Activated naive CD8-positive, alpha-beta T cell treated with anti-CD3 and anti-CD28 coated beads, Interleukin-2, amount 10 ng/mL, durations not matched to agents 7 days and 5 days (primary cell): ENCODE measurements around the gene NDUFC2. TPM values are rescaled to one million over a fixed set of nuclear protein-coding genes. Genes with fewer than 3 reads are reported as not detected.
"Not testable (repeated sequence)": the region's sequence is repeated elsewhere in the genome, so short reads cannot be mapped to it uniquely, and the experiment has no call there.

Experiments used
- ATAC-seq: fragments of 150-1000 bp; cut with Tn5 transposase; one replicate; pipeline ENCODE4 v1.10.0; 2021; ENCODE audit warnings: low read depth, moderate library complexity
- POLR2A ChIA-PET: fragments of 350-600 bp; sonication (Branson Sonifier 250); formaldehyde crosslinking; loops from one replicate; lab custom pipeline; 2021; ENCODE audit warnings: antibody characterized with exemption; lab: Charles Lee
- DNase-seq: peaks from one replicate; pipeline ENCODE4 v3.0.0; 2021
- H3K27ac Mint-ChIP-seq: one replicate; pipeline ENCODE4 v1.8.0; 2022; ENCODE audit warnings: mild to moderate bottlenecking, mixed read lengths
- H3K27me3 Mint-ChIP-seq: one replicate; pipeline ENCODE4 v1.8.0; 2022; ENCODE audit warnings: mild to moderate bottlenecking, moderate library complexity, mixed read lengths
- H3K36me3 Mint-ChIP-seq: one replicate; pipeline ENCODE4 v1.8.0; 2021; ENCODE audit warnings: mild to moderate bottlenecking, mixed read lengths
- H3K4me1 Mint-ChIP-seq: one replicate; pipeline ENCODE4 v1.8.0; 2021; ENCODE audit warnings: mixed read lengths
- H3K4me3 Mint-ChIP-seq: one replicate; pipeline ENCODE4 v1.8.0; 2022; ENCODE audit warnings: mild to moderate bottlenecking, moderate library complexity, mixed read lengths
- H3K9me3 Mint-ChIP-seq: one replicate; pipeline ENCODE4 v1.8.0; 2021; ENCODE audit warnings: mixed read lengths
- total RNA-seq, 2 experiments: library from RNA; stranded (reverse); gene quantifications; one replicate each; pipeline ENCODE4 v1.2.3, GENCODE V29; 2021

NDUFC2 gene
- total RNA-seq, 2 experiments from 2014 or later = 162 to 163 TPM

- peaks cover 2% of the 10 kb centered on the region for H3K36me3 Mint-ChIP-seq
- H3K27me3 Mint-ChIP-seq = peaks cover 3% of the 10 kb centered on the region
- peak overlapping the region; percentile 78 for H3K27ac Mint-ChIP-seq
- POLR2A ChIA-PET = no interaction called here
- peak; percentile 54 for ATAC-seq
- DNase-seq = peak; percentile 39
- peaks cover 10% of the 10 kb centered on the region for H3K4me1 Mint-ChIP-seq
- H3K4me3 Mint-ChIP-seq = peak overlapping the region; percentile 68
- peaks cover 3% of the 10 kb centered on the region for H3K9me3 Mint-ChIP-seq
Measured at GRCh38 chr11:78039919-78040671, 39.6 kb downstream of the NDUFC2 start.

- H3K27ac Mint-ChIP-seq = peak overlapping the region; percentile 78
Measured at GRCh38 chr11:78039391-78039918, 40.2 kb downstream of the NDUFC2 start.

GRCh38 chr11:78038697-78039313 is 40.9 kb downstream of the NDUFC2 start:
- Mint-ChIP-seq H3K27me3 (peaks cover 3% of the 10 kb centered on the region), H3K4me1 (peaks cover 11% of the 10 kb centered on the region), H3K9me3 (peaks cover 3% of the 10 kb centered on the region), H3K4me3 (no peak overlapping the region), H3K36me3 (peaks cover 2% of the 10 kb centered on the region), H3K27ac (peak overlapping the region; percentile 42)
- DNase-seq (no peak), ATAC-seq (no peak)
- POLR2A ChIA-PET = no interaction called here

More at GRCh38 chr11:78039391-78039918, 40.2 kb downstream of the NDUFC2 start:
- Mint-ChIP-seq H3K9me3 (peaks cover 3% of the 10 kb centered on the region), H3K36me3 (peaks cover 2% of the 10 kb centered on the region), H3K4me3 (peak overlapping the region; percentile 68), H3K4me1 (peaks cover 10% of the 10 kb centered on the region), H3K27me3 (peaks cover 3% of the 10 kb centered on the region)
- DNase-seq (no peak), ATAC-seq (peak; percentile 17)
- POLR2A ChIA-PET = no interaction called here

GRCh38 chr11:78037825-78038620 is 41.6 kb downstream of the NDUFC2 start:
- H3K36me3 Mint-ChIP-seq = peaks cover 2% of the 10 kb centered on the region
- POLR2A ChIA-PET = no interaction called here
- no peak overlapping the region for H3K27ac Mint-ChIP-seq
- H3K9me3 Mint-ChIP-seq = peaks cover 3% of the 10 kb centered on the region
- DNase-seq (no peak), ATAC-seq (no peak)
- no peak overlapping the region for H3K4me3 Mint-ChIP-seq
- peaks cover 3% of the 10 kb centered on the region for H3K27me3 Mint-ChIP-seq
- H3K4me1 Mint-ChIP-seq = peaks cover 11% of the 10 kb centered on the region

DNA sequence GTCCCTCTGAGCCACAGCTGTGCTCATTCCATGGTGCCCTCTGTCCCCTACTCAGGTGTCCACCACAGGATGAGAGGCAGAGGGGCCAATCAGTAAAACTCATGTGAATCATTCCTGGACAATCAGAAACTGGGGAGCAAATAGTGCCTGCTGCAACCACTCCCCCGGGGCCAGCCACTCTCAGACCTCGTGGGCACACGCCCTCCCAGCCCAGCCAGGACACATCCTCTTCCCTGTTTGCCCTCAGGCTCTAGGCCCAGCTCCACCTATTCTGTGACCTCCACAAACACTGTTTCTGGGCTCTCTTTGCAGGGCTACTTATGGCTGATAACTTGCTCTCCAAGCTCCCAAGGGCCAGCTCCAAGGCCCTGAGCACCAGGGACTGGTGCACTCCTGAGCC is 42.6 kb downstream of the NDUFC2 start:
- POLR2A ChIA-PET = no interaction called here
- ATAC-seq (no peak), DNase-seq (no peak)
- Mint-ChIP-seq H3K27me3 (peaks cover 8% of the 10 kb centered on the region), H3K4me1 (peaks cover 11% of the 10 kb centered on the region), H3K4me3 (no peak overlapping the region), H3K9me3 (peaks cover 3% of the 10 kb centered on the region), H3K36me3 (peaks cover 2% of the 10 kb centered on the region), H3K27ac (no peak overlapping the region)

GRCh38 chr11:78036313-78036712 is 43.3 kb downstream of the NDUFC2 start:
- Mint-ChIP-seq H3K27me3 (peaks cover 5% of the 10 kb centered on the region), H3K27ac (no peak overlapping the region), H3K9me3 (no peaks in the 10 kb centered on the region), H3K4me1 (peaks cover 11% of the 10 kb centered on the region), H3K4me3 (no peak overlapping the region), H3K36me3 (no peaks in the 10 kb centered on the region)
- ATAC-seq (no peak), DNase-seq (no peak)
- POLR2A ChIA-PET = no interaction called here

DNA sequence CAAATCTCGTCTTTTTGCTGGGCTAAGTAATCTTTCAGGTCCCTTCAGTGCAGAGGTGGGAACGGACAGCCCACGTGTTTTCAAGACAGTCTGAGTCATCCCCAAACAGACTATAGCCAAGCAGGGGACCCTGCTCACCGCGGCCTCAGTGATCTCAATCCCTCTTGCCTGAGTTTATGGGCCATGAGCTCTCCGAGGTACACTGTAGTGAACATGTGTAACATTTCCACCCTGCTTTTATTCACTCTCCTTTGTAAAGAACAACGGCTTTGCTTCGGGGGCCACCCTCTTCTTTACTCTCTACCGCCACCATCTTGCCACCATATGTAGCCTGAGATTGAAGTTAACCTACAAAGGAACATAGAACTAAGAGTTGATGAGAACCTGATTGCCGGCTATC is 45.0 kb downstream of the NDUFC2 start:
- DNase-seq (no peak), ATAC-seq (no peak)
- H3K36me3 Mint-ChIP-seq = no peaks in the 10 kb centered on the region
- peaks cover 3% of the 10 kb centered on the region for H3K4me1 Mint-ChIP-seq
- H3K9me3 Mint-ChIP-seq = no peaks in the 10 kb centered on the region
- H3K27ac Mint-ChIP-seq = no peak overlapping the region
- H3K4me3 Mint-ChIP-seq = no peak overlapping the region
- H3K27me3 Mint-ChIP-seq = peaks cover 5% of the 10 kb centered on the region
- POLR2A ChIA-PET = no interaction called here

GRCh38 chr11:78033040-78033439 is 46.6 kb downstream of the NDUFC2 start:
- H3K36me3 Mint-ChIP-seq = no peaks in the 10 kb centered on the region
- no peaks in the 10 kb centered on the region for H3K9me3 Mint-ChIP-seq
- no peak overlapping the region for H3K27ac Mint-ChIP-seq
- DNase-seq (no peak), ATAC-seq (no peak)
- no peak overlapping the region for H3K4me3 Mint-ChIP-seq
- H3K4me1 Mint-ChIP-seq = peaks cover 1% of the 10 kb centered on the region
- POLR2A ChIA-PET = no interaction called here
- peaks cover 8% of the 10 kb centered on the region for H3K27me3 Mint-ChIP-seq

DNA sequence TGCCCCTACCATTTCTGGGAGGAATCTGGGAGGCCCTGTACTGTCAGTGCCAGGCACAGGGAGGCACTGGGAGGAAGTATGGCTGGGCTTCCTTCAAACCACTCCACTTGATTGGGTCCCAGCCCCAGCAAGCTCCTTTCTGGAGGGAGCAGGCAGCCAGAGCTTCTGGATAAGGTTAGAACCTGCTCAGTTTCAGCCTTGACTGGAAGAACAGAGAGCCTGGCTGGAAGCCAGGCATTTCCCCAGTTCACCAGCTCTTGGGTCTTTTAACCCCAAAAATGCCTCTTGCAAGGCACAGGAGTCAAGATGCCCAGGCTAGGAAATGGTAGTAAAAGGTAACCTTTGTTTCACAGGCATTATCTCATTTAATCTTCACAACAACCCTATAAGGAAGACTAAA is 47.6 kb downstream of the NDUFC2 start:
- Mint-ChIP-seq H3K9me3 (peaks cover 3% of the 10 kb centered on the region), H3K4me1 (peaks cover 1% of the 10 kb centered on the region), H3K27ac (no peak overlapping the region), H3K4me3 (no peak overlapping the region), H3K36me3 (no peaks in the 10 kb centered on the region), H3K27me3 (peaks cover 8% of the 10 kb centered on the region)
- DNase-seq = no peak
- ATAC-seq = no peak
- POLR2A ChIA-PET = interaction anchor here (0.6 kb wide), 1 partner anchor 250 kb away, joined by 3 read pairs; no protein-coding TSS in a partner anchor

- H3K27me3 Mint-ChIP-seq = peaks cover 8% of the 10 kb centered on the region
- H3K9me3 Mint-ChIP-seq = peaks cover 3% of the 10 kb centered on the region
- no peak overlapping the region for H3K27ac Mint-ChIP-seq
- POLR2A ChIA-PET = interaction anchor here (0.7 kb wide), 1 partner anchor 885 kb away, joined by 3 read pairs; no protein-coding TSS in a partner anchor
- H3K36me3 Mint-ChIP-seq = no peaks in the 10 kb centered on the region
- no peak for DNase-seq
- no peak overlapping the region for H3K4me3 Mint-ChIP-seq
- ATAC-seq = no peak
- peaks cover 1% of the 10 kb centered on the region for H3K4me1 Mint-ChIP-seq
Measured at GRCh38 chr11:78031629-78032028, 48.0 kb downstream of the NDUFC2 start.

GRCh38 chr11:78030429-78031325 is 49.0 kb downstream of the NDUFC2 start:
- H3K27me3 Mint-ChIP-seq = peaks cover 8% of the 10 kb centered on the region
- H3K36me3 Mint-ChIP-seq = no peaks in the 10 kb centered on the region
- H3K9me3 Mint-ChIP-seq = peaks cover 3% of the 10 kb centered on the region
- H3K4me3 Mint-ChIP-seq = no peak overlapping the region
- POLR2A ChIA-PET = interaction anchor here (0.7 kb wide), 1 partner anchor 884 kb away, joined by 3 read pairs; no protein-coding TSS in a partner anchor
- peaks cover 1% of the 10 kb centered on the region for H3K4me1 Mint-ChIP-seq
- H3K27ac Mint-ChIP-seq = no peak overlapping the region
- ATAC-seq (no peak), DNase-seq (no peak)

- DNase-seq, H3K9me3 Mint-ChIP-seq, H3K4me3 Mint-ChIP-seq, POLR2A ChIA-PET, H3K36me3 Mint-ChIP-seq, H3K4me1 Mint-ChIP-seq, ATAC-seq, H3K27ac Mint-ChIP-seq: not testable (repeated sequence)
- H3K27me3 Mint-ChIP-seq = peaks cover 11% of the 10 kb centered on the region
Measured at GRCh38 chr11:78028423-78028822, 51.2 kb downstream of the NDUFC2 start.
